A673 (cell line): Measurements from ENCODE around the gene EXOC6B. TPM values are rescaled to one million over a fixed set of nuclear protein-coding genes. Genes with fewer than 3 reads are reported as not detected.

Experiments used
- BruUV-seq: library from RNA; stranded (reverse); fragments of 400-500 nt; replicated peaks from 2 replicates; lab custom pipeline; 2021; lab: Mats Ljungman, UMichigan
- CTCF ChIA-PET: fragments of 300-600 bp; sonication (Branson Sonifier 250); formaldehyde crosslinking; loops from one replicate; lab custom pipeline; 2022; ENCODE audit warnings: antibody characterized with exemption; lab: Charles Lee
- POLR2A ChIA-PET: fragments of 300-600 bp; sonication (Branson Sonifier 250); formaldehyde crosslinking; loops from one replicate; lab custom pipeline; 2022; ENCODE audit warnings: antibody characterized with exemption; ENCODE audit not compliant: low non-redundant PET; lab: Charles Lee
- DNase-seq: peaks from one replicate; pipeline ENCODE4 v3.0.0-alpha.2; 2015; ENCODE audit warnings: low spot score
- H3K27ac ChIP-seq: fragments of 200-600 bp; sonication (generic); 2 replicates; pipeline ENCODE4 v1.5.1; 2016; ENCODE audit warnings: mixed run types, low read depth, mild to moderate bottlenecking, mixed read lengths, antibody characterized with exemption, low read length; ENCODE audit not compliant: poor library complexity, severe bottlenecking
- H3K27me3 ChIP-seq: fragments of 200-600 bp; sonication (generic); replicated peaks from 2 replicates; pipeline ENCODE4 v1.6.1; 2017; ENCODE audit warnings: mixed run types, low read depth, mild to moderate bottlenecking, mixed read lengths, antibody characterized with exemption, low read length; ENCODE audit not compliant: insufficient read depth, poor library complexity
- H3K36me3 ChIP-seq: fragments of 200-600 bp; sonication (generic); 2 replicates; pipeline ENCODE4 v1.6.1; 2016; ENCODE audit warnings: mixed run types, mild to moderate bottlenecking, mixed read lengths, antibody characterized with exemption, low read length; ENCODE audit not compliant: insufficient read depth, poor library complexity, severe bottlenecking
- H3K4me1 ChIP-seq: fragments of 200-600 bp; sonication (generic); 2 replicates; pipeline ENCODE4 v1.6.1; 2017; ENCODE audit warnings: mixed run types, mild to moderate bottlenecking, mixed read lengths, antibody characterized with exemption, low read length; ENCODE audit not compliant: insufficient read depth, poor library complexity, severe bottlenecking
- H3K4me3 ChIP-seq: fragments of 200-600 bp; sonication (generic); 2 replicates; pipeline ENCODE4 v1.5.1; 2016; ENCODE audit warnings: low read depth, mixed run types, mild to moderate bottlenecking, mixed read lengths, low read length; ENCODE audit not compliant: poor library complexity, severe bottlenecking
- H3K9me3 ChIP-seq: fragments of 200-600 bp; sonication (generic); 2 replicates; pipeline ENCODE4 v1.6.1; 2016; ENCODE audit warnings: mixed run types, low read depth, mild to moderate bottlenecking, mixed read lengths, antibody characterized with exemption, low read length; ENCODE audit not compliant: poor library complexity, severe bottlenecking
- CTCF ChIP-seq: fragments of 300-800, 200-600 bp; sonication (generic); conservative IDR thresholded peaks from 2 replicates; pipeline ENCODE4 v1.5.1; 2017; ENCODE audit warnings: low read depth, mild to moderate bottlenecking, antibody characterized with exemption, low read length, moderate library complexity, mixed read lengths
- EZH2 ChIP-seq: fragments of 200-600 bp; sonication (generic); IDR thresholded peaks from 2 replicates; pipeline ENCODE4 v1.6.1; 2017; ENCODE audit warnings: borderline replicate concordance, low read depth, mild to moderate bottlenecking, mixed read lengths, antibody characterized with exemption, low read length; ENCODE audit not compliant: poor library complexity, severe bottlenecking
- intact Hi-C: fragments of 100-400 bp; cut with micrococcal nuclease; formaldehyde crosslinking; loops from one replicate; pipeline ENCODE4 v1.10.0; 2022; ENCODE audit not compliant: unreplicated experiment
- total RNA-seq: library from RNA; stranded (reverse); gene quantifications from 2 replicates; pipeline ENCODE4 v1.2.3, GENCODE V29; 2021

Gene EXOC6B
- total RNA-seq, 1 experiment from 2014 or later, result 138 TPM

DNA sequence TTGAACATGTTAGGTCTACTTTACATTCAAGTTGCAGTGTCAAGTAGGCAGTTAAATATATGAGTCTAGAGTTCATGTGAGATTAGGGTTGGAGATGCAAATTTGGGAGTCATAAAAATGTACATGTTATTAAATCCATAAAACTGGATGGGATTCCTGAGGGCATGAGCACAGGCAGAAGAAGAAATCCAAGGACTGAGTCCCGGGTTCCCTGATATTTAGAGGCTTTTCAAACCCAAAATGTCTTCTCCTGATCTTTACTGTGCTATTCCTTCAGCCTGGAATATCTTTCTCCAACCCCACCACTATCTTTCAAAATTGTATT lies 23.3 kb upstream of the EXOC6B start:
- no TSS peak for BruUV-seq
- CTCF ChIA-PET, result no interaction called here
- no peaks in the 10 kb centered on the region for H3K9me3 ChIP-seq

DNA sequence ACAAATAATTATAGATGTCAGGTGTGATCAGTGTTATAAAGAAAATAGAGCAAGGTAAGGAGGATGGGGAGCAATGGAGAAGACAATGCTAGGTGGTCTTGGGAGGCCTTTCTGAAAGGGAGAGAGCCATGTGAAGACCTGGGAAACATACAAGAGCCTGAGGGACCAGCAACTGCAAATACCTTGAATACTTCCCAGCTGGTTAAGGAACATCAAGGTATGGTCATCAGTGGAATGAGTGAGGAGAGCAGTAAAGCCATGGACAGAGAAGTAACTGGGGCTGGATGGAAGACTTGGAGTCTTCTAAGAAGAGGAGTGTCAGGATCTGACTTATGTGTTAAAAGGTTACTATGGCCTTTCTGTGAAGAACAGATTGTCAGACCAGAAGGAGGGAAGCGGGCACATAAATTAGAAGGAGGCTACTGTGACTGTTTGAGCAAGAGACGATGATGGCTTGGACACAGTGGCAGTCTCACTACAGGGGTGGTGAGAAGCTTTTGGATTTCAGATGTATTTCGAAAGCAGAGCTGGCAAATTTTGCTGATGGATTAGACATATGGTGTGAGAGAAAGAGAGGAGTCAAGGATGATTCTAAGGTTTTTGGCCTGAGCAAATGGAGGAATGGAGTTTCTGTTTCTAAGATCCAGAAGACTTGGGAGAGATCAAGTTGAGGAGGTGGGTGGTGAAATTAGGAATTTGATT lies 22.8 kb upstream of the EXOC6B start:
- CTCF ChIA-PET, result no interaction called here
- H3K27ac ChIP-seq, result no peak overlapping the region
- no TSS peak for BruUV-seq
- no peak overlapping the region for H3K4me3 ChIP-seq
- no peak for DNase-seq
- H3K27me3 ChIP-seq, result no peaks in the 10 kb centered on the region
- H3K36me3 ChIP-seq, result no peaks in the 10 kb centered on the region
- intact Hi-C loops, result no loop called here
- H3K4me1 ChIP-seq, result no peaks in the 10 kb centered on the region
- POLR2A ChIA-PET, result no interaction called here
- TF ChIP-seq CTCF (no peak), EZH2 (no peak)
- H3K9me3 ChIP-seq, result no peaks in the 10 kb centered on the region

More for the DNA sequence above, 23.3 kb upstream of the EXOC6B start:
- intact Hi-C loops, result no loop called here
- POLR2A ChIA-PET, result no interaction called here
- TF ChIP-seq CTCF (no peak), EZH2 (no peak)
- DNase-seq, result no peak
- Histone ChIP-seq H3K27ac (no peak overlapping the region), H3K4me1 (no peaks in the 10 kb centered on the region), H3K27me3 (no peaks in the 10 kb centered on the region), H3K4me3 (no peak overlapping the region), H3K36me3 (no peaks in the 10 kb centered on the region)

DNA sequence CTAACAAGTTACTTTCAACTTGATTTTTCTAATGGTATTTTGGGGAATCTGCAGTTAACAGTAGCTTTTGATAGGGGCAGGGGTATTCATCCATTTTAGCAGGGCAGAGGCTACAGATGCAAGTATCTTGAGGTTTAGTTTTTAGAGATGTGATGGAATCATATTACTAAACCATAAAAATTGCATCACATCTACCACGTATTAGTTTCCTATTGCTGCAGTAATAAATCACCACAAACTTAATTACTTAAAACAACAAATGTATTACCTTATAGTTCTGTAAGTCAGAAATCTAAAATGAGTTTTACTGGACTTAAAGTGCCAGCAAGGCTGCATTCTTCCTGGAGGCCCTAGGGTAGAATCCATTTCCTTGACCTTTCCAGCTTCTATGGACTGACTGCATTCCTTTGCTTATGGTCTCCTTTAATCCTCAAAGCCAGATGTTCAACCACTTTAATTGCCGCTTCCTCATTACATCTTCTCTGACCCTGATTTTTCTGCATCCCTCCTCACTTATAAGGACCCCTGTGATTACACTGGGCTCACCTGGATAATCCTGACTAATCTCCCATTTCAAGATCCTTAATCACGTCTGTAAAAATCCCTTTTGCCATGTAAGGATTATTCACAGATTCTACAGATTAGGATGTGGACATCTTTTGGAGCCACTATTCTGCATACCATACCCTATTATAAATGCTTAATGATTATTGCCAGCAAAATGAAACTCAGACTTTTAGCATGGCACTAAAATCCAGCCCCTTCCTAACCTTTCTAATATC lies 21.9 kb upstream of the EXOC6B start:
- Histone ChIP-seq H3K4me3 (no peak overlapping the region), H3K27ac (no peak overlapping the region), H3K4me1 (no peaks in the 10 kb centered on the region), H3K9me3 (no peaks in the 10 kb centered on the region), H3K36me3 (no peaks in the 10 kb centered on the region), H3K27me3 (no peaks in the 10 kb centered on the region)
- intact Hi-C loops, result no loop called here
- no TSS peak for BruUV-seq
- CTCF ChIA-PET, result no interaction called here
- DNase-seq, result no peak
- POLR2A ChIA-PET, result no interaction called here
- TF ChIP-seq EZH2 (no peak), CTCF (no peak)
